K562 (cell line): ENCODE results near the gene EBI3. TPM values are rescaled to one million over a fixed set of nuclear protein-coding genes. Genes with fewer than 3 reads are reported as not detected.

Experiments used
- CEBPG ChIP-seq, 3 experiments: fragments of 200-800 bp in 1 of 3; sonication (Bioruptor generic) in 1 of 3; sonication (generic) in 1 of 3; formaldehyde crosslinking in 1 of 3; IDR thresholded peaks in 2 of 3; conservative IDR thresholded peaks in 1 of 3; 2 replicates each; pipeline versions ENCODE4 v1.6.1 to v1.8.0; 2016 to 2022; ENCODE audit warnings: missing compliant biosample characterization in 2 of 3, missing genetic modification characterization in 2 of 3, mild to moderate bottlenecking in 1 of 3, missing genetic modification reagents in 1 of 3
- CREBBP ChIP-seq: IDR thresholded peaks from one replicate; pipeline ENCODE4 v1.6.1; 2012; ENCODE audit warnings: low read depth, mild to moderate bottlenecking, control low read depth, inconsistent platforms, low read length
- FOXK1 ChIP-seq: sonication (generic); formaldehyde crosslinking; IDR thresholded peaks from 2 replicates; pipeline ENCODE4 v1.8.0; 2022; ENCODE audit warnings: missing genetic modification reagents, mild to moderate bottlenecking, borderline replicate concordance
- GMEB1 ChIP-seq: fragments of 250-450 bp; sonication (Bioruptor Pico); IDR thresholded peaks from 2 replicates; pipeline ENCODE4 v1.4.0; 2020; ENCODE audit warnings: mild to moderate bottlenecking
- JUN ChIP-seq, 2 experiments: sonication (generic) in 1 of 2; formaldehyde crosslinking in 1 of 2; IDR thresholded peaks; 2 replicates each; pipeline versions ENCODE4 v1.6.1 to v1.8.0; 2012 to 2022; ENCODE audit warnings: borderline replicate concordance in 2 of 2, mild to moderate bottlenecking in 2 of 2, improper control_type of control experiment in 1 of 2, low read depth in 1 of 2, low read length in 1 of 2, missing genetic modification reagents in 1 of 2
- MBD1 ChIP-seq: fragments of 250-450 bp; sonication (Bioruptor Pico); IDR thresholded peaks from 2 replicates; pipeline ENCODE4 v1.8.0; 2022; ENCODE audit warnings: inconsistent platforms
- PHTF2 ChIP-seq: fragments of 250-450 bp; sonication (Bioruptor Pico); IDR thresholded peaks from 2 replicates; pipeline ENCODE4 v1.5.0; 2021; ENCODE audit warnings: mild to moderate bottlenecking
- POLR3G ChIP-seq: IDR thresholded peaks from 2 replicates; pipeline ENCODE4 v1.6.1; 2011; ENCODE audit not compliant: insufficient read length, insufficient replicate concordance; ENCODE audit errors: extremely low read depth
- RBBP5 ChIP-seq: fragments of 200-600 bp; sonication (generic); IDR thresholded peaks from 2 replicates; pipeline ENCODE4 v1.6.1; 2012; ENCODE audit warnings: borderline replicate concordance, mild to moderate bottlenecking, low read length, control low read depth, inconsistent platforms; ENCODE audit not compliant: insufficient read depth, poor library complexity, severe bottlenecking
- SAFB2 ChIP-seq: fragments of 200-400 bp; formaldehyde crosslinking; IDR thresholded peaks from 2 replicates; pipeline ENCODE4 v1.6.1; 2018; ENCODE audit warnings: borderline replicate concordance, low read length, low read depth, moderate library complexity; ENCODE audit not compliant: severe bottlenecking
- SNRNP70 ChIP-seq: fragments of 200-400 bp; formaldehyde crosslinking; optimal IDR thresholded peaks from 2 replicates; pipeline ENCODE3; 2017; ENCODE audit warnings: low read depth, low read length
- TFAM ChIP-seq: fragments of 250-450 bp; sonication (Bioruptor Pico); conservative IDR thresholded peaks from 2 replicates; pipeline ENCODE4 v1.5.0; 2021; ENCODE audit warnings: mild to moderate bottlenecking, moderate library complexity
- USF2 ChIP-seq: sonication (generic); formaldehyde crosslinking; IDR thresholded peaks from 2 replicates; pipeline ENCODE4 v1.5.0; 2020; ENCODE audit warnings: missing genetic modification reagents
- ZBTB12 ChIP-seq: fragments of 250-450 bp; sonication (Bioruptor Pico); IDR thresholded peaks from 2 replicates; pipeline ENCODE4 v1.4.0; 2020
- ZBTB43 ChIP-seq: sonication (generic); formaldehyde crosslinking; IDR thresholded peaks from 2 replicates; pipeline ENCODE4 v1.8.0; 2023; ENCODE audit warnings: mild to moderate bottlenecking, missing genetic modification reagents
- ZNF589 ChIP-seq: fragments of 200-800 bp; sonication (Bioruptor generic); IDR thresholded peaks from 2 replicates; pipeline ENCODE4 v1.6.1; 2016; ENCODE audit warnings: low read depth, missing genetic modification characterization, missing compliant biosample characterization
- ZNF766 ChIP-seq: fragments of 200-800 bp; sonication (Bioruptor generic); conservative IDR thresholded peaks from 2 replicates; pipeline ENCODE4 v1.6.1; 2016; ENCODE audit warnings: missing genetic modification characterization, missing compliant biosample characterization
- ZNF79 ChIP-seq: fragments of 250-450 bp; sonication (Bioruptor Pico); IDR thresholded peaks from 2 replicates; pipeline ENCODE4 v1.4.0; 2020; ENCODE audit warnings: low read depth, mild to moderate bottlenecking, moderate library complexity
- ZSCAN29 ChIP-seq: fragments of 450-650 bp; IDR thresholded peaks from 2 replicates; pipeline ENCODE4 v1.6.1; 2017
- polyA plus RNA-seq, 8 experiments: library from polyadenylated mRNA; depleted of rRNA in 4 of 8; stranded (reverse) in 5 of 8; unstranded in 3 of 8; fragments of >200 nt; fragmentation: Nextera tagmentation in 2 of 8; fragmentation: Illumina TruSeq in 1 of 8; extraction: Ambion mirVana in 2 of 8; extraction: Trizol in 1 of 8; gene quantifications; 2 replicates each; pipeline versions ENCODE4 v1.2.1 to v1.2.3, GENCODE V29; 2011 to 2014; ENCODE audit warnings: inconsistent platforms in 1 of 8, missing spikeins in 1 of 8
- total RNA-seq, 7 experiments: library from RNA; depleted of rRNA in 6 of 7; stranded (reverse); fragments of >200 nt in 6 of 7; fragmentation: Illumina TruSeq in 2 of 7; extraction: Trizol in 2 of 7; gene quantifications; 2 replicates each; pipeline versions ENCODE4 v1.2.1 to v1.2.3, GENCODE V29; 2011 to 2021; ENCODE audit warnings: low replicate concordance in 1 of 7

The EBI3 gene
- total and polyA plus RNA-seq, 9 of the 15 experiments (the other 6 are each of a cell fraction or from before 2014, with no cell fraction given) = 0.08 to 0.35 (median 0.22) TPM; not detected in 6

- peak; percentile 56; the same call in 1 of the 2 replicates for TF ChIP-seq JUN (IDR thresholded peaks at IDR 0.05; ENCODE audit: borderline replicate concordance, low read depth, low read length)
- TF ChIP-seq JUN (CRISPR knock-in tag; IDR thresholded peaks at IDR 0.05; ENCODE audit: borderline replicate concordance) = peak; percentile 18; the same call in 1 of the 2 replicates
- no peak for TF ChIP-seq SNRNP70
- no peak for TF ChIP-seq ZNF79 (CRISPR knock-in tag)
- peak; percentile 80 for TF ChIP-seq ZNF589 (CRISPR knock-in tag)
- peak; percentile 86 for TF ChIP-seq RBBP5
- no peak for TF ChIP-seq ZSCAN29
- no peak for TF ChIP-seq CEBPG (CRISPR knock-in tag; IDR thresholded peaks at IDR 0.05)
- TF ChIP-seq CEBPG (tag; conservative IDR thresholded peaks at IDR 0.05 in 1 of 2, IDR thresholded peaks at IDR 0.05 in 1 of 2) = no peak
- no peak for TF ChIP-seq PHTF2 (CRISPR knock-in tag)
- TF ChIP-seq SAFB2 = no peak
- TF ChIP-seq ZBTB43 (CRISPR knock-in tag) = no peak
- TF ChIP-seq MBD1 = no peak
- TF ChIP-seq POLR3G = no peak
- TF ChIP-seq FOXK1 = no peak
- peak; percentile 98 for TF ChIP-seq ZBTB12
- TF ChIP-seq USF2 (CRISPR knock-in tag) = peak; percentile 38; the same call in 1 of the 2 replicates
- no peak for TF ChIP-seq ZNF766 (CRISPR knock-in tag)
- TF ChIP-seq TFAM (CRISPR knock-in tag) = no peak
- TF ChIP-seq CREBBP = no peak
- TF ChIP-seq GMEB1 (CRISPR knock-in tag) = peak; percentile 45
Measured at GRCh38 chr19:4246767-4247593, 17.7 kb downstream of the EBI3 start, which contains the start of gene YJU2 (continued).
